Testis (tissue), 3 donors: ENCODE results near the gene BACH2. TPM values are rescaled to one million over a fixed set of nuclear protein-coding genes. Genes with fewer than 3 reads are reported as not detected.

ENCODE experiments used
- DNase-seq: peaks from one replicate; pipeline ENCODE4 v3.0.0-alpha.2; 2019
- H3K27ac ChIP-seq, 2 donors: fragments of 200-600 bp; sonication (generic); one replicate each; pipeline ENCODE4 v1.5.1; 2019
- H3K27me3 ChIP-seq: fragments of 200-600 bp; sonication (generic); one replicate; pipeline ENCODE4 v1.5.1; 2019
- H3K36me3 ChIP-seq: fragments of 200-600 bp; sonication (generic); one replicate; pipeline ENCODE4 v1.5.1; 2017; ENCODE audit warnings: low read depth; ENCODE audit errors: missing control alignments
- H3K4me1 ChIP-seq: fragments of 200-600 bp; sonication (generic); one replicate; pipeline ENCODE4 v1.5.1; 2019
- H3K4me3 ChIP-seq, 2 donors: fragments of 200-600 bp; sonication (generic); one replicate each; pipeline ENCODE4 v1.5.1; 2017 to 2019
- H3K9me3 ChIP-seq: fragments of 200-600 bp; sonication (generic); one replicate; pipeline ENCODE4 v1.5.1; 2017
- CTCF ChIP-seq, 3 experiments: fragments of 450-650 bp in 2 of 3; fragments of 200-600 bp in 1 of 3; sonication (generic) in 1 of 3; IDR thresholded peaks; one replicate each; pipeline ENCODE4 v1.5.1; 2016 to 2019; ENCODE audit warnings: antibody characterized with exemption in 3 of 3, mild to moderate bottlenecking in 2 of 3, moderate library complexity in 1 of 3
- POLR2A ChIP-seq: fragments of 450-650 bp; IDR thresholded peaks from one replicate; pipeline ENCODE4 v1.6.1; 2017; ENCODE audit warnings: antibody characterized with exemption, mild to moderate bottlenecking, moderate library complexity
- WGBS, 2 donors: methylation state at CpG; one replicate each; pipeline ENCODE4 v1.1.5; 2018; 5-methylcytosine and 5-hydroxymethylcytosine counted together
- intact Hi-C: fragments of 100-400 bp; cut with DNase I; formaldehyde crosslinking; loops from one replicate; pipeline ENCODE4 v1.15.1; 2023; ENCODE audit warnings: low total_unique reads
- polyA plus RNA-seq: library from polyadenylated mRNA; stranded (reverse); fragments of 350-450 nt; fragmentation: Illumina TruSeq; extraction: RNeasy Lipid Tissue Mini Kit (QIAGEN cat#74804); gene quantifications from one replicate; pipeline ENCODE4 v1.2.3, GENCODE V29; 2014; ENCODE audit warnings: low read depth, low replicate concordance; ENCODE audit not compliant: insufficient read depth
- total RNA-seq, 2 donors: library from RNA; depleted of rRNA; stranded (reverse); fragments of >200 nt; gene quantifications; one replicate each; pipeline ENCODE4 v1.2.3, GENCODE V29; 2016

The BACH2 gene
- total and polyA plus RNA-seq, 3 donors from 2014 or later = 5.0 to 8.3 (median 6.5) TPM

GRCh38 chr6:90072501-90072900 lies 224.1 kb downstream of the BACH2 start:
- Histone ChIP-seq H3K4me1 (no peaks in the 10 kb centered on the region), H3K36me3 (no peaks in the 10 kb centered on the region), H3K27me3 (no peaks in the 10 kb centered on the region), H3K27ac (no peak overlapping the region), H3K4me3 (no peak overlapping the region), H3K9me3 (no peaks in the 10 kb centered on the region)
- no peak for DNase-seq
- WGBS, 2 donors = 97% methylated on average over 3 of the region's 3 CpGs
- TF ChIP-seq CTCF (IDR thresholded peaks at IDR 0.05) (no peak), POLR2A (no peak)
- intact Hi-C loops = no loop called here

GRCh38 chr6:90068703-90069523 lies 227.7 kb downstream of the BACH2 start:
- H3K9me3 ChIP-seq = no peaks in the 10 kb centered on the region
- 82 to 84% methylated on average over 12 of the region's 12 CpGs for WGBS, 2 donors
- H3K36me3 ChIP-seq = no peaks in the 10 kb centered on the region

GRCh38 chr6:90068264-90068663 lies 228.4 kb downstream of the BACH2 start:
- intact Hi-C loops = no loop called here
- DNase-seq = no peak
- H3K36me3 ChIP-seq = no peaks in the 10 kb centered on the region
- WGBS, 2 donors = 43 to 48% methylated on average over 2 of the region's 2 CpGs
- no peak overlapping the region for H3K4me3 ChIP-seq
- no peaks in the 10 kb centered on the region for H3K9me3 ChIP-seq
- H3K27me3 ChIP-seq = no peaks in the 10 kb centered on the region
- H3K27ac ChIP-seq = no peak overlapping the region
- H3K4me1 ChIP-seq = no peaks in the 10 kb centered on the region
- TF ChIP-seq POLR2A = no peak
- no peak for TF ChIP-seq CTCF (IDR thresholded peaks at IDR 0.05)

More at GRCh38 chr6:90068703-90069523, 227.7 kb downstream of the BACH2 start:
- intact Hi-C loops = no loop called here
- Histone ChIP-seq H3K4me3 (no peak overlapping the region), H3K27ac (no peak overlapping the region), H3K4me1 (no peaks in the 10 kb centered on the region), H3K27me3 (no peaks in the 10 kb centered on the region)
- TF ChIP-seq POLR2A = no peak
- TF ChIP-seq CTCF (IDR thresholded peaks at IDR 0.05) = no peak
- no peak for DNase-seq

- 93 to 97% methylated on average over 4 of the region's 4 CpGs for WGBS, 2 donors
- TF ChIP-seq POLR2A (no peak), CTCF (IDR thresholded peaks at IDR 0.05) (no peak)
- intact Hi-C loops = no loop called here
- Histone ChIP-seq H3K27me3 (no peaks in the 10 kb centered on the region), H3K9me3 (no peaks in the 10 kb centered on the region), H3K4me3 (no peak overlapping the region), H3K36me3 (no peaks in the 10 kb centered on the region), H3K27ac (no peak overlapping the region), H3K4me1 (no peaks in the 10 kb centered on the region)
- no peak for DNase-seq
These were observed 229.9 kb downstream of the BACH2 start for GRCh38 chr6:90066697-90067096.

- no peaks in the 10 kb centered on the region for H3K9me3 ChIP-seq
- H3K4me3 ChIP-seq = no peak overlapping the region
- no peaks in the 10 kb centered on the region for H3K36me3 ChIP-seq
- no peak overlapping the region for H3K27ac ChIP-seq
- no peak for DNase-seq
- H3K4me1 ChIP-seq = no peaks in the 10 kb centered on the region
- whole genome bisulfite sequencing, 2 donors = 93 to 100% methylated on average over 2 of the region's 2 CpGs
- no peaks in the 10 kb centered on the region for H3K27me3 ChIP-seq
- TF ChIP-seq CTCF (IDR thresholded peaks at IDR 0.05) (no peak), POLR2A (no peak)
- intact Hi-C loops = no loop called here
These were observed 231.5 kb downstream of the BACH2 start for GRCh38 chr6:90065173-90065572.
